Muscle layer of colon (tissue), 2 donors: Measurements from ENCODE around the gene LLCFC1.

ENCODE experiments used
- H3K27ac ChIP-seq: one replicate; pipeline ENCODE4 v1.7.0; 2013; ENCODE audit warnings: low read depth, mild to moderate bottlenecking, low read length, moderate library complexity
- H3K27me3 ChIP-seq, 2 donors: one replicate each; pipeline ENCODE4 v1.7.0; 2013; ENCODE audit warnings: low read length in 2 of 2, mild to moderate bottlenecking in 2 of 2; ENCODE audit not compliant: insufficient read depth in 2 of 2, control insufficient read depth in 1 of 2
- H3K36me3 ChIP-seq: one replicate; pipeline ENCODE4 v1.7.0; 2013; ENCODE audit warnings: mild to moderate bottlenecking, low read length; ENCODE audit not compliant: insufficient read depth
- H3K4me1 ChIP-seq: one replicate; pipeline ENCODE4 v1.7.0; 2013; ENCODE audit warnings: mild to moderate bottlenecking, low read length; ENCODE audit not compliant: insufficient read depth
- H3K4me3 ChIP-seq, 2 donors: one replicate each; pipeline ENCODE4 v1.7.0; 2013; ENCODE audit warnings: low read length in 2 of 2, low read depth in 1 of 2, mild to moderate bottlenecking in 1 of 2, moderate library complexity in 1 of 2
- H3K9ac ChIP-seq: one replicate; pipeline ENCODE4 v1.7.0; 2013; ENCODE audit warnings: low read length
- H3K9me3 ChIP-seq: one replicate; pipeline ENCODE4 v1.7.0; 2013; ENCODE audit warnings: mild to moderate bottlenecking, low read length
- donor health status: abdominal sarcoma.
- donor health status: Adenocarcinoma of cecum.

LLCFC1 gene

DNA sequence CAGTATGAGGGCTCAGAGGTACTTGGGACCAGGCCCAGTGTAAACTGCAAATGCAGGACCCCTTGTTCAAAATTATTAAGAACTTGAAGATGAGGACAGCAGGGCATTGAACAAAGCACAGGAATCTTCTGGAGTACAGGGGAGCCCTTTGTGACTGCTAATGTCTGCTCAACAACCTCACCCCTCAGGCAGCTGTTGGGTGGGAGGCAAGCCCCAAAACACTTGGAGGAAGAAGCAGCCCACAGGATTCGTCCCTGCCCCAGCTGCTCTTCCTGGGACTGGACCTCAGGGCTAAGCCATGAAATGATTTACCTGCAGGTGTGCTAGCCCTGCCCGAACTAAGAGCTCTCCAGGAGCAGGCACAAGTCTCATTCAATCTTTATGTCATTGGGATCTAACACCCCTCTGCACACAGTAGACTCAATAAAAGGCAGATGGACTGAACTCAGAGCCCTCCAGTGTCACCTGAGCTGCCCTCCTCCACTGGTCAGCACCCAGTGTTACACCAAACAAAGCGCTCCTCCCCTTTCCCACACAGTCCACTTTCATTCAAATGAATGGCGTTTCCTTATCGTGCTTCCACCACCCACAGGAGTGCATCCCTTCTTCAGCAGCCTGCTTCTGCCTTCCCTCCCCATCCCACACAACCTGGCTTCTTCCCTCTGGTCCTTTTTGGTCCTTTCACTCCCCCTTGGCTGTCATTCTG lies 6.7 kb upstream of the LLCFC1 start:
- Histone ChIP-seq H3K27me3 (no peaks in the 10 kb centered on the region), H3K4me1 (no peaks in the 10 kb centered on the region), H3K9ac (no peak overlapping the region), H3K4me3 (no peak overlapping the region), H3K27ac (no peak overlapping the region), H3K9me3 (no peaks in the 10 kb centered on the region), H3K36me3 (no peaks in the 10 kb centered on the region)

DNA sequence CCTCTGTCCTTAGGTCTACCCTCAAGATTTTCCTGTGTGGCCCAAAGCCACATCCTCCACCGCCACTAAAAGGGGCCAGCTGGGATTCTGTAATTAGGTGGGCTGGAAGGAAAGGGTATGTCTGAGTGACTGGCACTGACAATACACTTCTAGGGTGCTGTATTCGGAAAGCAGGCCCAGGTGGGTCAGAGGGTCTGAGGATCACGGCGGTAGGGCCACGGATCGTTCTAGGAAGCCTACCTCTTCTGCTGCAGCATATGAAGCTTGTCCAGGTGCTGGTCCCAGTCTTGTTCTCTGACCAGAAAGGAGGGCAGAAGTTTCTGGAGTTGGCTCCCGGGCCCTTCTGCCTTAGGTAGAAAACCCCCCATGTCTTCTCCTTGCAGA lies 6.2 kb upstream of the LLCFC1 start:
- H3K36me3 ChIP-seq: no peaks in the 10 kb centered on the region
- H3K4me1 ChIP-seq: no peaks in the 10 kb centered on the region
- H3K9me3 ChIP-seq: no peaks in the 10 kb centered on the region
- H3K27me3 ChIP-seq: no peaks in the 10 kb centered on the region
- no peak overlapping the region for H3K4me3 ChIP-seq
- no peak overlapping the region for H3K9ac ChIP-seq
- no peak overlapping the region for H3K27ac ChIP-seq

DNA sequence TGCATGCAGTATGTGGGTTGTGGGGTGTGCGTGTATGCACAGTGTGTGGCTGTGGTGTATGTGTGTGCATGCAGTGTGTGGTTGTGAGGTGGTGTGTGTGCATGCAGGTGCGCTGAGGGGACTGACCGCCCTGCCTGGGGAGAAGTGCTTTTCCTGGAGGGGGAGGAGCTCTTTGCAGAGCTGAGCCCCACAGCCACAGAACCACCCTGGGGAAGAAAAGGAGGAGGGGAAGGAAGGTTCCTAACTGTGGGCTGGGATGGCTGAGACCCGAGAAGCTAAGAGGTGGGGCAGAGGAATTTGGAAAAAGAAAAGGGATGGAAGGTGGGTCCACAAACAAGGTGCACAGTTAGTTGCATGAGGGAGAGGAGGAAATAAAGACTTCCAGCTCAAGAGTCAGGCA lies 5.7 kb upstream of the LLCFC1 start, which contains the start of gene TRPV5:
Gene TRPV5, minus strand, starts transcription at position 123 of the 400 bp plus-strand sequence. CDS start 287 bp downstream, outside the sequence.
- H3K9ac ChIP-seq: no peak within 1 kb of the TSS
- no peak within 1 kb of the TSS for H3K4me3 ChIP-seq
- H3K9me3 ChIP-seq: no peaks in the 10 kb centered on the region
- H3K27ac ChIP-seq: no peak within 1 kb of the TSS
- no peaks in the 10 kb centered on the region for H3K4me1 ChIP-seq
- no peaks in the 10 kb centered on the region for H3K27me3 ChIP-seq
- no peaks in the 10 kb centered on the region for H3K36me3 ChIP-seq

DNA sequence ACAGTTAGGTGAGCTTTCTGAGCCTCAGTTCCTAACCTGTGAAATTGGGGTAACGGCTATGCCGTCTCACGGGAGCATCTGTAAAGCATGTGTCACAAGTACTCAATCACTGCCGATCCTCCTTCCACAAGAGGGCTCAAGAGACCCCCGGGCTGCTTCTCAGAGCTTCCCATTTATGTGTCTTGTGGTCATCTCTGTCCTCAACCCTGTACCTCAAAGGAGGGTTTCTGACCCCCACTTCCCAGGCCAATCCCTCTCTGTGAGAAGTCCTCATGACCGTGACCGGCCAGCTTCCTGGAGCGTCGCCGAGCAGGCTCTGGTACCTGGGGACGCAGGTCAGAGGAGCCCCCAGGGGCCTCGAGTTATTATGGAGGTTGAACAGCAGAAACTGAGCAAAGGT lies 5.2 kb upstream of the LLCFC1 start:
- Histone ChIP-seq H3K4me1 (no peaks in the 10 kb centered on the region), H3K27ac (no peak overlapping the region), H3K27me3 (no peaks in the 10 kb centered on the region), H3K4me3 (no peak overlapping the region), H3K36me3 (no peaks in the 10 kb centered on the region), H3K9me3 (no peaks in the 10 kb centered on the region), H3K9ac (no peak overlapping the region)

DNA sequence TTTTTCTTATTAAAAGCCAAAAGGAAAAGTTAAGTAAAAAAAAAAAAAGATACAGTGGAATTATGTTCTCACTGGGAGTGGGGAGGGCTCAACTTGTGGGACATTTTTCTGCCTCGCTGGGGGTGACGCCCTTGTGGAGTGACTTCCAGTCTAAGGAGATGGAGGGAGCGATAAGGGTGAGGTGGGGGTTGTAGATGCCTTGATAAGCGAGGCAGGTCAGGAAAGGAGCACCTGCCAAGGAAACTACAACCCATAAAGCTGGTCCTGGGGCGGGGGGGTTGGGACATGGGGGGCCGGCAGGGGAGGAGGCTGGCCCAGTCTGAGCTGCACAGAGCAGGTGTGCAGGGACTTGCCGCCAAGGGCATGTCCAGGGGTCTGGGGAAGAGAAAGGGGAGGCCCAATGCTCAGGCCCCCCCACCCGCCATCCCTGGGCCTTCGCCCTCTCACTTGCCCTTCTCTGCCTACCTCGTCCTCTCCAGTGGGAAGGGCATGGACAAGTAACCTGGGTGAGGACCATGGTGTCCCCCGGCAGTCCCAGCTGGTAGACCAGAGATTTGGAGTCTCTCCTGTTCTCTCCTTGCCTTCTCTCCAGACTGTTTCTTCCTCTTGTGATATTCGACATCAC lies 3.2 kb upstream of the LLCFC1 start:
- Histone ChIP-seq H3K27ac (no peak overlapping the region), H3K27me3 (no peaks in the 10 kb centered on the region), H3K36me3 (no peaks in the 10 kb centered on the region), H3K9ac (no peak overlapping the region), H3K9me3 (no peaks in the 10 kb centered on the region), H3K4me1 (no peaks in the 10 kb centered on the region), H3K4me3 (no peak overlapping the region)

DNA sequence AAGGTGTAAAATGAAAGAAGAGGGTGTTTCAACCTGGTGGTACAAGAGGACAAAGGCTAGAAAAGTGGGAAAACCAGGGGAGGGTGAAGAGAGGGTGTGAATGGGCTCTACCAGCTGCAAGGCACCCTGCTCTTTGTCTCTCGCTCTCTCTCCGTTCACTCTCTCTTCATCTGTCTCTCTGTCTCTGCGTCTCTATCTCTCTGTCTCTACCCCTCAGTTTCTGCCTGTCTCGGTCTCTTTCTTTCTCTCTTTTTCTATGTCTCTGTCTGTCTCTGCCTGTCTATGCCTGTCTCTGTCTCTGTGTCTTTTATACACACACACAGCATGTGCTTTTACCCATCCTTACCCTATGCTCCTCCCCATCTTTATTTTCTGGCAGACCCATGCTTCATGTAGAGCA lies 673 bp upstream of the LLCFC1 start:
- Histone ChIP-seq H3K27me3 (no peaks in the 10 kb centered on the region), H3K36me3 (no peaks in the 10 kb centered on the region), H3K4me3 (no peak overlapping the region), H3K9ac (no peak overlapping the region), H3K4me1 (no peaks in the 10 kb centered on the region), H3K9me3 (no peaks in the 10 kb centered on the region), H3K27ac (no peak overlapping the region)

DNA sequence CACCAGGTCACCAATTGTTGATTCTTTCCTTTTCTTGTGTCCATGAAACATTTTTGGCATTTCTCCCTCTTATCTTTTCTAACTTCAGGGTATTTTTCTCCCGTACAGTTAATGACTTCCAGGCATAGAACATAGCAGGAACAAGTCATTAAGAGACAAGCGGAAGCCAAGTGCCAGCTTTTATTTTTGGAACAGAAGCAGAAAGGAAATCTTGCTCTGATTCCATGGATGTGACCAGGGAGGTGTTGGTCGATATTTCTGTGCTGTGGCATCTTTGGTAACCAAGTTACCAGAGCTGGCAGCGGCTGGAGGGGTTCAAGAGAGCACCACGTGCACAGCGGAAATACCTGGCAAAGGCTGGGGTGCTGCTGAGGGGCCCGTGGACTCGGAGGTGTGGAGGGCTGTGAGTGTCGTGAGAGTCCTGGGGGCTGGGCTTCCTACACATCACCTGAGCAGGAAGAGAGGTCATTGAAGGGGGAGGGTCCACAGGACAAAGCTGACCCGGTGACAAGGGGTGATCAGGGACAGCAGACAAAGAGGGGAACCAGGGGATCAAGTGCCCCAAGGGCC lies 1.8 kb downstream of the LLCFC1 start:
- no peaks in the 10 kb centered on the region for H3K27me3 ChIP-seq
- H3K4me3 ChIP-seq: no peak overlapping the region

DNA sequence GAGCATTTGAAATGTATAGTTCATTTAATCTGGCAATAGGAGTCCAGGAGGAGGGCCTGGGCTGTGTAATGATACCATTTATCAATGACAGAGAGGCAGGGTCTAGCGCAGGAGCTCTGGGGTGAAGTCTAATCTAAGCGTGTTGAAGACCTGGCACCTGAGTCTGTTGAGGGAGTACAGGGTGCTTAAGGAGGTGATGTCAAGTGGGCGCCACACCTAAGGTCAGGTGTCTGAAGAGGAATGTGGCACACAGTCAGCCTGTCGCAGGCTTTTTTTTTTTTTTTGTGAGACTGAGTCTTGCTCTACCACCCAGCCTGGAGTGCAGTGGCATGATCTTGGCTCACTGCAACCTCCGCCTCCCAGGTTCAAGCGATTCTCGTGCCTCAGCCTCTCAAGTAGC lies 2.3 kb downstream of the LLCFC1 start:
- Histone ChIP-seq H3K4me1 (no peaks in the 10 kb centered on the region), H3K27me3 (no peaks in the 10 kb centered on the region), H3K36me3 (no peaks in the 10 kb centered on the region), H3K27ac (no peak overlapping the region), H3K9me3 (no peaks in the 10 kb centered on the region), H3K9ac (no peak overlapping the region), H3K4me3 (no peak overlapping the region)

More for the DNA sequence above, 1.8 kb downstream of the LLCFC1 start:
- Histone ChIP-seq H3K9ac (no peak overlapping the region), H3K9me3 (no peaks in the 10 kb centered on the region), H3K36me3 (no peaks in the 10 kb centered on the region), H3K4me1 (no peaks in the 10 kb centered on the region), H3K27ac (no peak overlapping the region)

DNA sequence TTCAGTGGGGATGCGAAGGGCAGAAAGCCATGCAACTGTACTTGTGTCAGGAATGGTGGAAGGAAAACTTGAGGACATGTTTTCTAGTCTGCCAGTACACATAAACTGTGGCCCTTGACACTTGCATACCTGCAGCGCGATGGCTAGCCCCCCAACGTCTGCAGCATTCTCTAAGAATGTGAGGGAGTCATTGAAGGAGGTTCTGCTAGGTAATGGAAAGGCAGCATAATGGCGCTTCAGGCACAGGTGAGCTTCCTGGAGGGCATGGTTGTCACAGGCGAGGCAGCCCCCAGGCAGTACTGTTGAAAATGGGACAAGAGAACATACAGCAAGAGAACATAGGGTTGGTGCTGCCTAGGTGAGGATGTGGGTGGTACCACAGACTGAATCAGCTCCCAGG lies 3.5 kb downstream of the LLCFC1 start:
- H3K36me3 ChIP-seq: no peaks in the 10 kb centered on the region
- H3K4me1 ChIP-seq: no peaks in the 10 kb centered on the region
- no peak overlapping the region for H3K27ac ChIP-seq
- no peak overlapping the region for H3K4me3 ChIP-seq
- no peak overlapping the region for H3K9ac ChIP-seq
- H3K9me3 ChIP-seq: no peaks in the 10 kb centered on the region
- H3K27me3 ChIP-seq: no peaks in the 10 kb centered on the region

DNA sequence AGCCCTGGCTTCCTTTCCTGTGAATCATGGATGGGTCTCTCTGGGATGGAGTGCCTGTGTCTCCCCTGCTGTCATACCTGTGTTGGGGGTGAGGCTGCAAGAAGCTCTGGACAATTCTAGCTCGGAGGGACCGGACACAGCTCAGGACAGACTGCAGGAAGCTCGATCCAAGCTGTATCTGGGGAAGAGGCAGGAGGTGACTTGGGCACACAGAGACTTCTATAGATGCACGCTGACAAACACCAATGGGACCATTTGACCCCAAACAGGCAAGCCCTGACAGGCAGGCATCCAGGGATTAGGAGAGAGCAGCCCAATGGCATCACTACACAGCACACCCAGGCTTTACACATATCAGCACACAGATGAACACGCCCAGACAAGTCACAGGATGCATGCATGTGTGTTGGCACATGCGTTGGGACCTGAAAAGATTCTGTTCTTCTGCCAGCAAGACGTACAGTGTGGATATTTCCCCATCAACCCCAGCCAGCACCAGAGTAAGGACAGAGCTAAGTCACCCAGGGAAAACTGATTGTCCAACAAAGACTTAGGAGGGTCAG lies 4.5 kb downstream of the LLCFC1 start:
- Histone ChIP-seq H3K9ac (no peak overlapping the region), H3K4me3 (no peak overlapping the region), H3K9me3 (no peaks in the 10 kb centered on the region), H3K36me3 (no peaks in the 10 kb centered on the region), H3K27ac (no peak overlapping the region), H3K27me3 (no peaks in the 10 kb centered on the region), H3K4me1 (no peaks in the 10 kb centered on the region)

DNA sequence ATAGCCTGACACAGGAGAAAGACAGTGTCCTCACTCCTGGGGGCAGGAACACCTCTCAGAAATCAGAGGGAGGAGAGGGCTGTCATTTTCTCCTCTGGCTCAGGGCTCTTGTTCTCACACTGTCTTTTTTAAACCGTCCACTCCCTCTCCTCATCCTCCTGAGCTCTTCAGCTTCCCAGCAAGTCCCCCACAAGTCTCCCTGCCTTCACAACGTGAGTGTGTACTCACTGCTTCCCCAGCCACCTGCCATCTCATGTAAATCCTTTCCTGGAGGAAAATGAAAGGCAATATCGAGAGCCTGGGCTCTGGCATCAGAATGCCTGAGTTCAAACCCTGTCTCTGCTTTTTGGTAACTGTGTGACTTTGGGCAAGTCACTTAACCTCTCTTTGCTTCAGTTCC lies 5.7 kb downstream of the LLCFC1 start:
- Histone ChIP-seq H3K4me3 (no peak overlapping the region), H3K36me3 (no peaks in the 10 kb centered on the region), H3K4me1 (no peaks in the 10 kb centered on the region), H3K27me3 (no peaks in the 10 kb centered on the region), H3K9ac (no peak overlapping the region), H3K9me3 (no peaks in the 10 kb centered on the region), H3K27ac (no peak overlapping the region)
